Left cardiac atrium (tissue), 4 donors: ENCODE results near the gene SHISA9. TPM values are rescaled to one million over a fixed set of nuclear protein-coding genes. Genes with fewer than 3 reads are reported as not detected.
"Not testable (repeated sequence)": the region's sequence is repeated elsewhere in the genome, so short reads cannot be mapped to it uniquely, and the experiment has no call there.

Source experiments
- ATAC-seq, 2 donors: fragments of 200-7000 bp; cut with Tn5 transposase; one replicate each; pipeline ENCODE4 v1.9.1; 2020; ENCODE audit warnings: mild to moderate bottlenecking in 2 of 2, moderate library complexity in 2 of 2
- DNase-seq: peaks from one replicate; pipeline ENCODE4 v3.0.0-alpha.2; 2020
- intact Hi-C, 2 donors: fragments of 100-400 bp; cut with DNase I; formaldehyde crosslinking; loops; one replicate each; pipeline versions ENCODE4 v1.14.1 to v1.15.1; 2022 to 2023
- total RNA-seq, 2 donors: library from RNA; stranded (reverse); fragmentation: NEBNext Ultra II Directional; extraction: Animal tissue kit (Norgen Biotek cat#: 25700); gene quantifications; one replicate each; pipeline ENCODE4 v1.2.1, GENCODE V29; 2021
- donor health status: DM: no; HTN: yes; CAD: no.
- donor health status: DM: no; HTN: yes; CAD: no; lungs with severe emphysema.
- donor health status: DM: yes; HTN: yes; CAD: no.
- donor health status: Dilated cardiomyopathy.

The SHISA9 gene
- total RNA-seq, 2 donors from 2014 or later: 0.31 to 0.44 TPM

GRCh38 chr16:12898551-12898950 is 2.8 kb upstream of the SHISA9 start:
- ATAC-seq (no peak), DNase-seq (no peak)
- intact Hi-C loops: no loop called here

DNA sequence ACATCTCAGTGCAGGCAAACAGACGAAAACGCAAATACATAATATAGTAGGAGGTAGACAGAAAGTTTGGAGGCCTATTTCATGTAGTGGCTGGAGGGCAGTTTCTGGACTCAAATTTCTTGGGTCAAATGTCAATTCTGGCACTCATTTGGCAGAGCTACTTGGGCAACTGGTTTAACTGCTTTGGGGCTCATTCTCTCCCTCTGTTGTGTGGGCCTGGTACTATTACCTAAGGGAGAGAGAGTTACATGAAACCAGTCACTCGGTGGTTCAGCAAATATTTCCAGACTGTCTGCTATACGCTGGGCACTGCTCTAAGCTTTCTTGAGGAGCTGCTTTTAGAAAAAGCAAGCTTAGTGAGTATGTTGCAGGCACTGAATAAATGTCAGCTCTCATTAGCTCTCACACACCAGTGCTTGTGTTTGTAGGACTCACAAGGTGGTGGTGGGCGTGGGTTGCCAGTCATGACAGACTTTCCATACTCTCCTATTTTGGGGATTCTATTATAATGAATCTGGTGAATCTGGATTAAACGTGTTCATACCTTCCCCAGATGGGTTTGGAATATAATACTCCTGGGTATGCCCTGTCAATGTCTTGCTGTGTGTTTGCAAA is 1.8 kb upstream of the SHISA9 start:
- intact Hi-C loops: no loop called here
- DNase-seq (no peak), ATAC-seq (no peak)

- intact Hi-C loops: no loop called here
- DNase-seq: no peak
- ATAC-seq: no peak
Observed at GRCh38 chr16:12900156-12900555, 1.2 kb upstream of the SHISA9 start.

- ATAC-seq (no peak), DNase-seq (no peak)
- intact Hi-C loops: no loop called here
Observed at GRCh38 chr16:12900599-12901203, 697 bp upstream of the SHISA9 start.

GRCh38 chr16:12901204-12901596 is 198 bp upstream of the SHISA9 start:
- ATAC-seq (no peak), DNase-seq (no peak)
- intact Hi-C loops: no loop called here

- DNase-seq (no peak), ATAC-seq (no peak)
- intact Hi-C loops: no loop called here
Observed at GRCh38 chr16:12902511-12903372, 1.3 kb downstream of the SHISA9 start.

- DNase-seq (no peak), ATAC-seq (no peak)
- intact Hi-C loops: no loop called here
Observed at GRCh38 chr16:12903407-12904328, 2.3 kb downstream of the SHISA9 start.

- no peak for DNase-seq
- no peak for ATAC-seq
Observed at GRCh38 chr16:12904329-12904671, 2.9 kb downstream of the SHISA9 start.

DNA sequence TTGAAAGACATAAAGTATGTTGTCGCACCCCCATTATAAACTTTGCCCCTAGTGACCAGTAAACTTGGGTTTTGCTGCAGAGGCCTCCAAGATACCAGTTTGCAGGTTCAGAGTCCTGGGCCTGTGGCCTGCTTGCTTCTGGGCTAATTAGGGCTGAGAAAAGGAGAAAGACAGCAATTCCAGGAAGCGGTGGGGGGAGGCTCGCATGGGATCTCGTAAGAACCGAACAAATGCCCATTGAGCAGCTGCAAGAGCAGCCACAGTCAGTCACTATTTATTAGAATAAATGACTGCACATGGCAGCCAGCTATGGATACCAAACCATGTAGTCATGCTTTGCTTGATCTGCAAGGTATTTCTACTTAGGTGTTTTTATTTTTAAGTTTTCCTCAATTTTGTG is 4.9 kb downstream of the SHISA9 start:
- ATAC-seq (no peak), DNase-seq (no peak)
- intact Hi-C loops: no loop called here

More at GRCh38 chr16:12904329-12904671, 2.9 kb downstream of the SHISA9 start:
- intact Hi-C loops: no loop called here

DNA sequence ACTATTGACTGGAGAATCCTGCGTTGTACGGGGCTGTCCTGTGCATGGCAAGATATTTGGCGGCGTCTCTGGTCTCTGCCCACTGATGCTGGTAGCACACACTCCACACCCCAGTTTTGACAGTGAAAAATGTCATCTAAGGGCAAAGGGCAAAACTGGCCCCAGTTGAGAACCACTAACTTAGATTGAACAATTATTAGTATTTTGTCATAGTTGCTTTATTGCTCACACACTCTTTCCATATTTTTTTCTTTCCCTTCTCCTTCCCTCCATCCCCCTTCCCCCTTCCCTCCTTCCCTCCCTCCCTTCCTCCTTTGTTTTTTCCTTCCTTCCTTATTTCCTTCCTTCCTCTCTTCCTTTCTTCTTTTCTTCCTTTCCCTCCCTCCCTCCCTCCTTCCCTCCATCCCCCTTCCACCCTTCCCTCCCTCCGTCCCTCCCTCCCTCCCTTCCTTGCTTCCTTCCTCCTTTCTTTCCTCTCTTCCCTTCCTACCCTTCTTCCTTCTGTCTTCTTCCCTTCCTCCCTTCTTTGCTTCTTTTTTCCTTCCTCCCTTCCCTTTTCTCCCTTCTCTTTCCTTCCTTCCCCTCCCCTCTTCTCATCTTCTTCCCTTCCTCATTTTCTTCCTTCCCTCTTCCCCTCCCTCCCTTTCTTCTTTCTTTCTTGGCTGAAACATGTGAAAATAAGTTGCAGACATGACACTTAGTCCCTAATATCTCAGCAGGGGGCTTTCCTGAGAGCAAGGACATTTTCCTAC is 5.5 kb downstream of the SHISA9 start:
- ATAC-seq (no peak), DNase-seq (no peak)
- intact Hi-C loops: no loop called here

DNA sequence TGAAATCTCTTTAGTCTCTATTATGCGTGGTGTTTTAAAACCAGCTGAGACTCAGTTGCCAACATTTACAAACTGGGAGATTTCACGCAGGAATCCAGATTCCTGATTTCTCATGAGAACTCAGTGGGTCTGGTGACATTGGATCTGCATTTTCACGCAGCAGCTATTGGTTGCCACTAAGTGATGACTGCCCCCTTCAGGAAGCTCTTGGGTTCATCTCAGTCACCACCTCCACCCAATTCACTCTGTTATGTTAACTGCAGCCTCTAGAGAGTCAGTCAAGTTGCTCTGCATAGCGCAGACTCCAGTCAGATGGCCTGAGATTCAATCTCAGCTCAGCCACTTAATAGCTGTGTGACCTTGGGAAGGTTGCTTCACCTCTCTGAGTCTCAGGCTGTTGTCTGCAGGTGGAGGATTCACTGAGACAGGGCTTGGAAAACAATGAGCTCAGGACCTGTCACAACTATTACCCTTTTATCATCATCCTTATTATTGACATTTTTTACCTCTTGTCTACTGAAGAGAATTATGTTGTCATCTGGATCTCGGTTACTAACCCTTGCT is 6.4 kb downstream of the SHISA9 start:
- ATAC-seq: no peak
- intact Hi-C loops: no loop called here

GRCh38 chr16:12917246-12917645 is 15.8 kb downstream of the SHISA9 start:
- intact Hi-C loops: no loop called here
- ATAC-seq (no peak), DNase-seq (no peak)

More for the DNA sequence above, 6.4 kb downstream of the SHISA9 start:
- no peak for DNase-seq

DNA sequence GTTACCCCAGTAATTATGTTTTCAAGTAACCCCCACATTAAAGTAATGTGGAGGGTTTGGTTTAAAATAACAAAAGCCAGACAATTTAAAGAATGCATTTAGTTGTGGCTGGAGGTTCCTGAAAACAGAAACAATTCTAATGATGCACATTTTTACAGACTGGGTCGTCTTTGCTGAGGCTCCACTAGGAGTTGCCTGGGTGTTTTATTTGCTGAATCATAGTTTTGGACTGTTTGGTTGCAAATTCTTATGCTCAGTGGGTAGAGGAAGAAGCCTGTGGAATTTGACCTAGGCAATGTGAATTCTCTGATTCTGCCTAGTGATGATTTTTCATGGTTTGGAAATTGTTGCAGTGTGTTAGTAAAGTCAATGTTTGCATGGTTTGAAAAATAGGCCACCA is 16.3 kb downstream of the SHISA9 start:
- ATAC-seq (no peak), DNase-seq (no peak)
- intact Hi-C loops: no loop called here

DNA sequence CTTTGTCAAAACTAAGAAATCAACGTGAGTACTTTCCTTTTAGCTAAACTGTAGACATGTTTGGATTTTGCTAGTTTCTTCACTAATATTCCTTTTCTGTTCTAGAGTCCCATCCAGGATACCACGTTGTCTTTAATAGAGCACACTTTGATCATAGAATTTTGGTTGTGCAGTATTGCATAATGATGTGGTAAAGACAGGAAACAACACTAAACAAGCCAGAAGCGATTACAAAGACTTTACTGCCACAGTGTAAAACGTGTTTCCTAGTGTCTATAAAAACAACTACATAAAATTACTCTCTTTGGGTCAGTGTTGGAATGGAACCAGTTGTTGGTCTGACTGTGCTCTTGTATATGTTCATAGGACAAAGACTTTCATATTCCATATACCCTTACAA is 19.3 kb downstream of the SHISA9 start:
- intact Hi-C loops: no loop called here
- ATAC-seq: no peak
- no peak for DNase-seq

DNA sequence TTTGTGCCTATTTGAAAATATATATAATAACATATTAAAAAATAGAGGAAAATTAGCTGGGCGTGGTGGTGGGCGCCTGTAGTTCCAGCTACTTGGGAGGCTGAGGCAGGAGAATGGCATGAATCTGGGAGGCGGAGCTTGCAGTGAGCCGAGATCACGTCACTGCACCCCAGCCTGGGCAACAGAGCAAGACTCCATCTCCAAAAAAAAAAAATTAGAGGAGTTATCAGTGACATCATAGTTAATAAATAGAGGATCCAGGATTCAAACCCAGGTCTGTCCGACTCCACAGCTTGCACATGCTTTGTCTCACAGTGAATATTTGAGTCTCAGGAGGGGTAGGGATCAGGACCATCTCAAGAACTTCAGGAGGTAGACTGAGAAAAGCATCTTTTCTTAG is 22.2 kb downstream of the SHISA9 start:
- ATAC-seq, intact Hi-C loops, DNase-seq: not testable (repeated sequence)

DNA sequence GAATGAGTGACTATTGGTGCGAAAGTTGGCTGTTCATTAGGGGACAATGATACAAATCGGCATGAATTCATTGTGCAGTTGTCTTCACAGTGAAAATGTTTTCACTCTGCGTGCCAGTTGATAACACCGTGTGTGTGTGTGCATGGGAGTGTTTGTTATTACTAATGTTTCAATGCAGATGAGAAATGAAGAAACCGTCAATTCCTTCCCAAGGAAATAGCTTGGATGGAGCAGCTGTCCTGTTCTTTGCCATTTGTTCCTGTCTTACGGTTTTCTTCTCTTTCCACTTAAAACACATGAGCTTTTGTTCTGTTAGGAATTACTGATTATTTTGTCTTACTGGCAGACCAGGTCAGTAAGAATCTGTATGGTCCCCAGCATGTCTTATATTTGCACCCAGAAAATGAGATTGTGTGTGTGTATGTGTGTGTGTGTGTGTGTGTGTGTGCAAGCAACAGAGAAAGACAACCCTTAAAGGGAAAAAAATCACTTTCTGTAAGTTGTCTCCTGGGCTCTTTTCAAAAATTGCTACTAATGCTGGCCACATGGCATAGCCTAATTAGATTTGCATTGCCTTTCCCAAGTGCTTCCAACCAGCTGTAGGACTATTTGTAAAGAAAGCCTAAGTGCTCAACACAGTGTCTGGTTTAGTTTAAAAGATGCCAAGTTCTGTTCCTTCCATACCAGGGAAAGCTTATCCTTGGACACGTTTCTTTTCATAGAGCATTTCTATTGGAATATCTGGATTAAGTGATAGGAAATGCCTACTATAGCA is 23.8 kb downstream of the SHISA9 start:
- DNase-seq (no peak), ATAC-seq (no peak)
- intact Hi-C loops: no loop called here

- no peak for DNase-seq
- no peak for ATAC-seq
- intact Hi-C loops: no loop called here
Observed at GRCh38 chr16:12927591-12927990, 26.2 kb downstream of the SHISA9 start.

GRCh38 chr16:12930881-12931280 is 29.5 kb downstream of the SHISA9 start:
- no peak for ATAC-seq
- intact Hi-C loops: no loop called here
- no peak for DNase-seq
